GM18909 (cell line): Measurements from ENCODE around the gene PAM16.
"Not testable (repeated sequence)": the region's sequence is repeated elsewhere in the genome, so short reads cannot be mapped to it uniquely, and the experiment has no call there.

ENCODE experiments used
- ATAC-seq: cut with Tn5 transposase; IDR thresholded peaks from one replicate; pipeline ENCODE4 v1.9.1; 2021; ENCODE audit warnings: mild to moderate bottlenecking; ENCODE audit not compliant: unreplicated experiment, poor library complexity

The PAM16 gene

DNA sequence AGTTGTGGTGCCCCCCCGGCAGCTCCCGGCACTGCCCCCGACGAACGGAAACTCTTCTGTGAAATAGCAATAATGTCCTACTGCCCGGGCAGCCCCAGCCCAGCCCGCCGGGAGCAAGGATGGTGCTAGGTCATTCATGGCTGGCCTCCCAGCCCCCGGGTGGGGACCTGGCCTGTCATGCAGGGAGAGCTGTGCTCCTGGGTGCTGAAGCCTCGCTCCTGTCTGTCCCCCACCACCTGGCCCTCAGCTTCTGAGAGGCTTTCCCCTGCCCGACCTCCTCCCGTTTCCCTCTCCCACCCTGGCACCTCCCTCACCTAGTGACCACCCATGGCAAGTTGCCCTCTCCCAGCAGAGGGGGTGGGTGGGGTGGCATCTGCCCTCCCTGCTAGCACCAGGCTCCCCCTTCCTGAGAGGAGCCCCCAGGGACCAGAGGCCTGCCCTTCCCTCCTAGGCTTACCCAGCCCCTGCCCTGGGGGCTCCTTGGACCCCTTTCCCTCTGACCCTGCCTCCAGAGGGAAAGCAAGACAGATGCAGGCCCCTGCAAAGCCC, 13.5 kb downstream of the PAM16 start:
- ATAC-seq, result no peak

DNA sequence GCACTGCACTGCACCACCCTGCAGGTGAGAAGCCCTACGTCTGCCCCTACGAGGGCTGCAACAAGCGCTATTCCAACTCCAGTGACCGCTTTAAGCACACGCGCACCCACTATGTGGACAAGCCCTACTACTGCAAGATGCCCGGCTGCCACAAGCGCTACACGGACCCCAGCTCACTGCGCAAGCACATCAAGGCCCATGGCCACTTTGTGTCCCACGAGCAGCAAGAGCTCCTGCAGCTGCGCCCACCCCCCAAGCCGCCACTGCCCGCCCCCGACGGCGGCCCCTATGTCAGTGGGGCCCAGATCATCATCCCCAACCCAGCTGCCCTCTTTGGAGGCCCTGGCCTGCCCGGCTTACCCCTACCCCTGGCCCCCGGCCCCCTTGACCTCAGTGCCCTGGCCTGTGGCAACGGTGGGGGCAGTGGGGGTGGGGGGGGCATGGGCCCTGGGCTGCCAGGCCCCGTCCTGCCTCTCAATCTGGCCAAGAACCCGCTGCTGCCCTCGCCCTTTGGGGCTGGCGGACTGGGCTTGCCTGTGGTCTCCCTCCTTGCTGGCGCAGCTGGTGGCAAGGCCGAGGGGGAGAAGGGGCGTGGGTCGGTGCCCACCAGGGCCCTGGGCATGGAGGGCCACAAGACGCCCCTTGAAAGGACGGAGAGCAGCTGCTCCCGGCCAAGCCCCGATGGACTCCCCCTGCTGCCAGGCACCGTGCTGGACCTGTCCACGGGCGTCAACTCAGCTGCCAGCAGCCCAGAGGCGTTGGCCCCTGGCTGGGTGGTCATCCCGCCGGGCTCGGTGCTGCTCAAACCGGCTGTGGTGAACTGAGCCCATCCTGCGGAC, 14.2 kb downstream of the PAM16 start:
- ATAC-seq, result no peak

DNA sequence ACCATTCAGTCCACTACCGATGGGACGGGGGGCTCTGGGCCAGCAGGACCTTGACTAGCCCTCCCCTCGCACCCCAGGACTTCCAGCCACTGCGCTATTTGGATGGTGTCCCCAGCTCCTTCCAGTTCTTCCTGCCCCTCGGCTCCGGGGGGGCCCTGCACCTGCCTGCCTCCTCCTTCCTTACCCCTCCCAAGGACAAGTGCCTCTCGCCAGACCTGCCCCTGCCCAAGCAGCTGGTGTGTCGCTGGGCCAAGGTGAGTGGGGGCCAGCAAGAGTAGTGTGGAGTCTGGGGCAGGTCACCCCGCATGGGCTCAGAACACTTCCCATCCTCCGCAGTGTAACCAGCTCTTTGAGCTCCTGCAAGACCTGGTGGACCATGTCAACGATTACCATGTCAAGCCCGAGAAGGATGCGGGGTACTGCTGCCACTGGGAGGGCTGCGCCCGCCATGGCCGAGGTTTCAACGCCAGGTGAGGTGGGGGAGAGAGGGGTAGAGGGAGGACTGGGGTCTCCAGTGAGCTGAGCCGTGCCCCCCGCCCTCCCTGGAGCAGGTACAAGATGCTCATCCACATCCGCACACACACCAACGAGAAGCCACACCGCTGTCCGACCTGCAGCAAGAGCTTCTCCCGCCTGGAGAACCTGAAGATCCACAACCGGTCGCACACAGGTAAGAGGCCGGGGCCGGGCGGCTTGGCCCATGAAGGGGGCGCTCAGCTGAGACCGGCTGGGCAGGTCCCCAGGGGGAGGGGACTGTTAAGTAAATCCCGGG, 16.2 kb downstream of the PAM16 start:
- ATAC-seq, result no peak

DNA sequence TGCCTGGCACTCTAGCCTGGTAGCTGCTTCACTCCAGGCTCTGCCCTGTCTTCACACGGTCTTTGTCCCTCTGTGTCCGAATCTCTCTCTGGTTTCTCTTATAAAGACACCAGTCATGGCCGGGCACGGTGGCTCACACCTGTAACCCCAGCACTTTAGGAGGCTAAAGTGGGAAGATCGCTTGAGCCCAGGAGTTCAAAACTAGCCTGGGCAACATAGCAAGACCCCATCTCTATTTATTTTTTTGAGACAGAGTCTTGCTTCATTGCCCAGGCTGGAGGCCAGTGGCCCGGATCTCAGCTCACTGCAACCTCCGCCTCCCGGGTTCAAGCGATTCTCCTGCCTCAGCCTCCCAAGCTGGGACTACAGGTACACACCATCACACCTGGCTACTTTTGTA, 17.4 kb downstream of the PAM16 start:
- ATAC-seq, result not testable (repeated sequence)

DNA sequence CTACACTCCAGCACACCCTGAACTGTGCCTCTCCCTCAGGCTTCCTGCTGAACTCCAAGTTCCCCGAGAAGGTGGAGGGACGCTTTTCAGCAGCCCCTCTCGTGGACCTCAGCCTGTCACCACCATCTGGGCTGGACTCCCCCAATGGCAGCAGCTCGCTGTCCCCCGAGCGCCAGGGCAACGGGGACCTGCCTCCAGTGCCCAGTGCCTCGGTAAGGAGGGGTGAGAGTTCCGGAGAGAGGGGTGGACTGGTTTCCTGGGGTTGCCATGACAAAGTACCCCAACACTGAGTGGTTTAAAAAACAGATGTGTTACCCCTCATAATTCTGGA, 17.8 kb downstream of the PAM16 start:
- no peak for ATAC-seq

DNA sequence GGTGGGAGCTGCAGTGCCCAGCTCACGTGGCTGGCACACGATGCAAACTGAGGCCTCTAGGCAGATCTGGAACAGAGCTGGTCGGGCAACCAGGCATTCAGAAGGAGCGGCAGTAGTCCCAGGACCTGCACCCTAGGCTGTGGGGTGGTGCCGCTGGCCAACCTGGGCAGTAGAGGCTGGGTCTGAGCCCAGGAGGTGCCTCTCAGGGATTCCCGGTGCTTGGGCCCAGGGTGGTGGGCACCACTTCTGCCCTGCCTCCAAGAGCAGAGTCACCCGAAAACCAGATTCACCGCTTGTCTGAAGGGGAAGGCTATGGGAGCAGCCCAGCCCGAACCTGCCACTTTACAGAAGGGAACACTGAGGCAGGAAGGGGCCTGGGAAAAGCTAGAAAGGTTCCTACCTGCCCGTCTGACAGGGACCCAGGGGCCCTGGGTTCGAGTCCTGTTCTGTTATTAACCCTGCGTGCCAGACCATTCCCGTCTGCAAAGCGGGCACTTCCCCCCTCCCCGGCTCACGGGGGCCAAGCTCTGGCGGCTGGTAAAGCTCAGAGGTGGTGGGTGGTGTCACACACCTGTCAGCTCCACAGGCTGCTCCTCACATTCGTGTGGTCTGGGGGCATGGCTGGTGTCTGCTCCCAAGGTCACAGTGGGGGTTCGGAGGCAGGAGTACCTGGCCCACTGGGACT, 18.4 kb downstream of the PAM16 start:
- no peak for ATAC-seq

DNA sequence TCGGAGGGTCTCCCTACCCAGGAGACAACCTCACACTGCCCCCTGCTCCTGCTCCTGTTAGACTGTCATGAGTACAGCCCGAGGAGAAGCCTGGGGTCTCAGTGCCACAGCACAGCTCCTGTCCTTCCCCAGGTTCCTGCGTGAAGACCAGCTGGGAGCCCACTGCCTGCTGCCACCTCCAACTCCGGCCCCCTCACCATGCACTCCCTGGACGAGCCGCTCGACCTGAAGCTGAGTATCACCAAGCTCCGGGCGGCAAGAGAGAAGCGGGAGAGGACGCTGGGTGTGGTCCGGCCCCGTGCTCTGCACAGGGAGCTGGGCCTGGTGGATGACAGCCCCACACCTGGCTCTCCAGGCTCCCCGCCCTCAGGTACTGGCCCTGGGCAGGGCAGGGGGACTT, 19.0 kb downstream of the PAM16 start:
- no peak for ATAC-seq

DNA sequence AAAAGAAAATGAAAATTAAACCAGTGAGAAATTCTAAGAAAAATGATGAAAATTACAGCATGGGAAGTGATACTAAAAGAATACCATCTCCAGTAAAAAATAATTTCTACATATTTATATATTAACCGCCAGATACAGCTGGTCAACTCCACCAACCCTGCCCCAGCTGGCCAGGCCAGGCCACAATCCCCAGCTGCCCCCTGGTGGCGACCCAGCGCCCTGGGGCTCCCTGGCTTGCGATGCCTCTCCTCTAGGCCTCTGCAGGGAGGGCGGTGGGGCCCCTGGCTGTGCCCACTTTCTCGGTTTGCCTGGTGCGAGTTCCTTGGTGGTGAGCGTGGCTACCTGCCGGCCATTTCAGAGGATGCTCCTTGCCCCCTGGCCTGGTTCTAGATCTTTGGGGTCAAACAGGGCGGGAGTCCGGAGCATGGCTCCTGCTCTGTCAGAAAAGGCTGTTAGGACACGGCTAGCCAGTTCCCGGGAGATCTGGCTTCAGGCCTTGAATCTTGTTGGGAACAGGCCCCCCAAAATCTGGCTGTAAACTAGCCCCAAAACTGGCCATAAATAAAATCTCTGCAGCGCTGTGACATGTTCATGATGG, 20.7 kb downstream of the PAM16 start:
- ATAC-seq, result peak; percentile 45

DNA sequence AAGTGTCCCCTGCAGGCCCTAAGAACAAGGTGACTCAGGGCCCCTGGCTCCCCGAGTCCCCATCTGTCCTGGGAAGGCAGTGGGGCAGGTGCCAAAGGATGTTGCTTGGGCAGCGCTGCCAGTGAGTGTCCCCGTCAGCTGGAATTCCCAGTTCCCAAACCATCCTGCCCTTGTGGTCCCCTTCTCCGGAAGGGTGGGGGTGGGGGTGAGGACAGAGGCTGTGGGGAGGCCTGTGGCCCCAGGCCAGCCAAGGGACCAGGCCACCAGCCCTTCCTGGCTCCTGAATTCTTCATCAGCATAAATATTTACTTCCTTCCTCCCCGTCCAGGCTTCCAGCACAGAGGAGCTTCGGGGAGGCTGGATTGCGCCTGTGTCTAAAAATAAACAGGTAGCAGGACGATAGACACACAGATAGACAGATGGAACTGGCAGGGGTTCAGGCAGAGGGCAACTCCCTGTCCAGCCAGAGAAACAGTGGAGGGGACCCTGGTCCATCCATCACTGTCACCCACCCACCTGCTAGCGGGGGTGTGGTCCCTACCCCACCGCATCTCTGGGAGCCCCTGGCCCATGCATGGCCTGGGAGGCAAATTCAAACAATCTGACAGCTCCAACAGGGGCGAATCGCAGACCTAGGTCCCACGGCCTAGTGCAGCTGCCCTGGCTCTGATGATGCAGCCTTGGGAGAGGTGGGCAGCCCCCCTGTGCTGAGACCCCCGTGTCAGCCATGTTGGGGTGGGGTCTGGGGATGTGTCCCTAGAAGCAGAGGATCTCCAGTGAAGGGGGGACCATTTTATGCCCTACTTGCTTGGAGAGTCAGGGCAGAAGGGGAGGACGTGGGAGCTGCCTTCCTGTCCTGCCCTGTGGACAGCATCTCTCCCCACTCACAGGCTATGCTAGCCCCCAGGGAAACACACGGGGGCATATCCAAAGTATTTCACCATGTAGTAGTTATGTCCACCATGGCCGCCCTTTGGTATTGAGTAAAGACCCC, 22.0 kb downstream of the PAM16 start:
- ATAC-seq, result no peak

DNA sequence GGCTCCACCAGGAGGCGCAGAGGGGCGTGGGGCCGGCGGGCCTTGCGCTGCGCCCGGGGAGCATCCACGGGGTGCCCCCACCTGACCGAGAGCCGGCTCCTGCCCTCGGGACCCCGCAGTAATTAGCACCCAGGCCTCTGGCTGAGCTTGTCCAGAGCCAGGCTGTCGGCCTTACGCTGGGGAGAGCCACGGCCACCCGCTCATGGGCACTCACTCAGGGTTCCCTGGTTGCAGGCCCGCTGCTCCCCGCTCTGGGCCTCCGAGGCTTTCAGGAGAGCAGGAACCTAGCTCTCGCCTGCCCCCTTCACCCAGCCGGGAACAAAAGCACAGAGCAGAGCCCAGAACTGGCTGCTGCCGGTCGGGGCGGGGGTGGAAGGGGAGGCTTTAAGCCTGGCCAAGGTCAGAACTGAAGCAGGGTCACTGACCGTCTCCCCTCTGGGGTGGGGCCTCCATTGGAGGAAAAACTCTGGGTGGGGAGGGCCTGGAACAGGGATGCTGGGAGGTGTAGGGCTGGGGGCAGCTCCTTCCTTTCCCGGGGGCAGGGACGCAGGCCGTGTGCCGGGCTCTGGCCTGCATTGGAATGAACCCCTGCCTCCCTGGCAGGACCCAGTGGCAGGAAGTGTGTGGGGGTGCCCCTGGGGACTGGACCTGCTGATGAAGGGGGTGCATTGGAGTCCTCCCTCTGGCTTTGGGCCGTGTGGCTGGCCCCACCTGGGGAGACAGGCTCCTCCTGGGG, 22.9 kb downstream of the PAM16 start:
- ATAC-seq, result no peak

DNA sequence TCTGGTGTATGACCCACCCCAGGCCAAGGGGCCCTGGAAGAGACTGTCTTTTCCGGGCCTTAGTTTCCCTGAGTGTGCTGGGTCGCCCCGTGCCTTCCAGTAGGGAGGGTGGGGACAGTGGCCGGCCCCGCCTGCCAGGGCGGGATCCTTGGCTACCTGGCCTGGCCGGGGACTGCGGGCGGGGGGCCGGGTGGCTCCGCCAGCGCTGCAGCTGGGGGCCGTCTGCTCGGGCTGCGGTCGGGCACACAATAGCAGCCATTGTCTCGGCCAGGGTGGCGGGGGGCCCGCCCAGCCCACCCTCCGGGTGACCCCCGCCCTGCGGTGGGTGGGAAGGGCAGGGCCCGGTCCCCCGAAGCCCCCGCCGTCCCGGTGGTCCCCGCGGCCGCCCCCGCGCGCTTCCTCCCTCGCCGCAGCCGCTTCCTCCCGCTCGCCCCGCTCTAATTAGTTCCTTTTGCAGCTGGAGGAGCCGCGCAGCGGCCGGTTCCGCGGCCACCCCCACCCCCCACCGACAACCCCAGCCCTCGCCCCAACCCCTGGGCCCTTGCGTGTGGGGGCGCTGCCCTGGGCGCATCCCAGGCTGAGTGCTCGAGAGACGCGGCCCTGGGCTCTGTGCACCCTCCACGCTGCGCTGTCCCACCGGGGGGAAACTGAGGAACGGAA, 23.6 kb downstream of the PAM16 start:
- ATAC-seq, result no peak

DNA sequence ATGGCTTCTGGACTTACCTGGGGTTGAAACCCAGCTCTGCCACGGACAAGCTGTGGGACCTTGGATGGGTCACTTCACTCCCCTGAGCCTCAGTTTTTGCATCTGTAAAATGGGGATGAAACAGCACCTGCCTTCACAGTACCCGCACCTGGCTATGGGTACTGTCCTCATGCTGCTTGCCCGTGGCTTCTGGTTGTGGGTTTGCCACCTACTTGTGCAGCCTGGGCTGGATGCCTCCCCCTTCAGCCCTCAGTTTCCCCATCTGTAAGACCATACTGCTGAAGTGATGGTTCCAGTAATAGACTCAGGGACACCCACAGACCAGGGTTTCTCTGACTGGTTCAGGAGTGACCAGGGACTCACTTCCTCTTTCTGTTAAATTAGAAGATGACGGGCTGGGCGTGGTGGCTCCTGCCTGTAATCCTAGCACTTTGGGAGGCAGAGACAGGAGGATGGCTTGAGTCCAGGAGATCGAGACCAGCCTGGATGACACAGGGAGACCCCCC, 25.8 kb downstream of the PAM16 start:
- no peak for ATAC-seq

DNA sequence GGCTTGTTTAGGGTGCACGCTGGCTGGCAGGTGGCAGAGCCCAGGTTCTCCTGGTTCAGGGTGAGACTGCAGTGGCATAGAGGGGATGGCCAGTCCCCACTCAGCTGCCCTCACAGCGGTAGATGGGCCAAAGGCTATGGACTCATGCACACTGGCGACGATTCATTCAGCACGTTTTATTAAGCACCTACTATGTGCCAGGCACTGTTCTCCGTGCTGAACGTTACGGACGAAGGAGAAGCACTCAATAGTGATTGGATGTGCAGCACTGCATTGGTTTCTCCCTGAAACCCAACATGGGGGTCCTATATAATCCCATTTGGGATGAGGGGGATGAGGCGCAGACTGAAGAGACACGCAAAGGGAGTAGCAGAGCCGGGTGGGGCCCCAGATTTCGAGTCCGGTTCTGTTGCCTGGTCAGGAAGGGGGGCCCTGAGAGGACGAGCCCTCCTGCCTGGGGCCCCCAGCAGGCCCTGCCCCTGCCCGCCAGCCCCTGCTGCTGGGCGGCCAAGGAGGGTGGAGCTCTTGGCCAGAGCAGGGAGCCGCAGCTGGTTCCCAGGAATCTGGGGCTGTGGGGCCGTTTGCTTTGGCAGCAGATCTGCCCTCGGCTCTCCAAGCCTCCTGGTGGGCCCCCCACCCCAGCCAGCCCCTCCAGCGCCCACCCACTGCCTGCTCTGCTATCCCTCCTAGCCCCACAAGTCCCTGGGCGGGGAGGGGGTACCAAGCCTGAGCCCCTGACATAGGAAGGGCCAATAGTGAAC, 26.4 kb downstream of the PAM16 start:
- ATAC-seq, result no peak

DNA sequence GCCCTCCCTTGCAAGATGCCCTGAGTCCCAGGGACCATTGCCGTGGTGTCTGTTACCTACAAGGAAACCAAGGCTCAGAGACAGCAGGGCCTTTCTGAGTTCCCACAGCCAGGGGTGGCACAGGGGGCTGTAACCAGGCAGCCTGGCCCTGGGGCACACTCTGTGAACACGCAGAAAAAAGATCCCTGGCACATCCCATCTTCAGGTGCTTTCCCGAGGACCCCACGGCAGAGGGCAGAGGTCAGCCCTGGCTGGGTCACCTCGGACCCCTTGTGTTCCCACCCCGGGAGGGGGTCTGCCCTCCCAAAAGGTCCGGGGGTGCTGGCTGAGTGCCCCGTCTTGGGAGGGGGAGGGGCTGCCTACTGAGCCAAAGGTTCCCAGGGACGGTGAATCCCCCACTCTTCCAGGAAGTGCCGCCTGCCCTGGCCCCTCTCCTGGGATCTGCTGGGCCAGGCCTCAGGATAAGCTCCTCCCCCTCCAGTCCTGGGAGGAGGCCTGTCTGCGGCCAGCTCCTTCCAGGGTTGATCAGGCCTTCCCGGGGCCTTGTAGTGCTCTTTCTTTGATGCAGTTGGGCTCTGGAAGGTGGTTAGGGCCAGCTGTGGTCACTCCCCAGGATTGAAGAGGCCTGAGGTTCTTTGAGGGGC, 27.2 kb downstream of the PAM16 start:
- no peak for ATAC-seq

DNA sequence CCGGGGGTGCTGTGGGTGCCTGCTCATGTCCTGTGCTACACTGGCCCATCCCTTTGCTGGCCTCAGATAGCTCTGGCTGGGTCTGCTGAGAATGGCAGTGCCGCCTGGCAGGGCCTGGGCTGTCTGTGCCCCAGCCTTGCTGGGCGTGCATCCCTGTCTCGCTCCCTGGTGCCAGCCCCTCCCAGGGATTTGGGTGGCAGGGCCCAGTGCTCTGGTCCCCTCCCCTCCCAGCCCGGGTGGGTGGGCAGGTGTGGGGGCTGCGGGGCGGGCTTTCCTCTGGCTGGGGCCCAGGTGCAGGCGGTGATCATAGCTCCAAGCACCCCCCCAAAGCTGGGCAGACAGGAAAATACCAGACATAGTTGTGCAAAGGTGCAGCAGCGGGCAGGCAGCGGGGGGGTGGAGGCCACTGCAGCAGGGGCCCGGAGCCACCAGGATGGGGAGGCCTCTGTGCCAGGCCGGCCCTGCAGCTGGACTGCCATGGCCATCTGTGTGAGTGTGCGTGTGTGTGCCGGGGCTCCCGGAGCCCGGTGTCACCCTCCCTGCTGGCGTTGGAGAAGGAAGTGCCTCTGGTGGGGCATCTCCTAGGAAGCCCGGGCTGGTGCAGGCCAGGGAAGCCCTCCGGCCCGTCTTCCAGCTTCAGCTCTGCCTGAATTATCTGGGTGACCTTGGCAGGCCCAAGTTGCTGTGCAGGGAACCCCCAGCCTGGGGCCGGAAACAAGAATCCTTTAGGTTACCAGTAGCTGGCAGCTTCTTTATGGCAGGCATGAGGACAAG, 27.9 kb downstream of the PAM16 start:
- no peak for ATAC-seq
